HepG2 (cell line): Measurements from ENCODE around the gene SELPLG. TPM values are rescaled to one million over a fixed set of nuclear protein-coding genes. Genes with fewer than 3 reads are reported as not detected.
A peak's percentile ranks its signal among the peaks of the same experiment; 100 is the strongest.

Source experiments
- AKNA ChIP-seq: sonication (generic); formaldehyde crosslinking; IDR thresholded peaks from 2 replicates; pipeline ENCODE4 v1.4.0; 2020; ENCODE audit warnings: missing genetic modification reagents, borderline replicate concordance
- CHD2 ChIP-seq: IDR thresholded peaks from 2 replicates; pipeline ENCODE4 v1.6.1; 2011; ENCODE audit warnings: low read depth, low read length, improper control_type of control experiment
- GABPB1 ChIP-seq: IDR thresholded peaks from 2 replicates; pipeline ENCODE4 v1.6.1; 2016; ENCODE audit warnings: mild to moderate bottlenecking, missing genetic modification reagents, moderate library complexity, missing compliant biosample characterization
- HES4 ChIP-seq: sonication (generic); formaldehyde crosslinking; IDR thresholded peaks from 2 replicates; pipeline ENCODE4 v1.9.0; 2021; ENCODE audit warnings: mild to moderate bottlenecking, missing genetic modification reagents, borderline replicate concordance
- KLF12 ChIP-seq: sonication (generic); formaldehyde crosslinking; IDR thresholded peaks from 2 replicates; pipeline ENCODE4 v1.4.0; 2020; ENCODE audit warnings: missing genetic modification reagents, borderline replicate concordance
- NFKBIZ ChIP-seq: IDR thresholded peaks from 2 replicates; pipeline ENCODE4 v1.6.1; 2018; ENCODE audit warnings: missing genetic modification reagents, missing compliant biosample characterization
- SOX6 ChIP-seq, 2 experiments: fragments of 450-650 bp in 1 of 2; sonication (generic) in 1 of 2; formaldehyde crosslinking in 1 of 2; IDR thresholded peaks; 2 replicates each; pipeline versions ENCODE4 v1.4.0 to v1.6.1; 2017 to 2020; ENCODE audit warnings: antibody characterized with exemption in 1 of 2, mild to moderate bottlenecking in 1 of 2, missing genetic modification reagents in 1 of 2
- ZBTB26 ChIP-seq: IDR thresholded peaks from 2 replicates; pipeline ENCODE4 v1.6.1; 2016; ENCODE audit warnings: missing compliant biosample characterization, missing genetic modification reagents, borderline replicate concordance
- ZBTB4 ChIP-seq: sonication (generic); formaldehyde crosslinking; IDR thresholded peaks from 2 replicates; pipeline ENCODE4 v1.4.0; 2020; ENCODE audit warnings: missing genetic modification reagents, mild to moderate bottlenecking, borderline replicate concordance
- ZNF362 ChIP-seq: sonication (generic); formaldehyde crosslinking; IDR thresholded peaks from 2 replicates; pipeline ENCODE4 v1.4.0; 2020; ENCODE audit warnings: missing genetic modification reagents, mild to moderate bottlenecking, borderline replicate concordance
- ZNF431 ChIP-seq: sonication (generic); formaldehyde crosslinking; IDR thresholded peaks from 2 replicates; pipeline ENCODE4 v1.9.0; 2022; ENCODE audit warnings: missing genetic modification reagents, low read depth, mild to moderate bottlenecking, borderline replicate concordance
- ZNF563 ChIP-seq: sonication (generic); formaldehyde crosslinking; IDR thresholded peaks from 2 replicates; pipeline ENCODE4 v1.8.0; 2022; ENCODE audit warnings: mild to moderate bottlenecking, moderate library complexity, missing genetic modification reagents
- ZNF589 ChIP-seq: sonication (generic); formaldehyde crosslinking; conservative IDR thresholded peaks from 2 replicates; pipeline ENCODE4 v1.8.0; 2022; ENCODE audit warnings: mild to moderate bottlenecking, moderate library complexity, missing genetic modification reagents
- ZNF607 ChIP-seq: sonication (generic); formaldehyde crosslinking; IDR thresholded peaks from 2 replicates; pipeline ENCODE4 v1.5.1; 2020; ENCODE audit warnings: missing genetic modification reagents, mild to moderate bottlenecking, borderline replicate concordance
- ZNF704 ChIP-seq: sonication (generic); formaldehyde crosslinking; IDR thresholded peaks from 2 replicates; pipeline ENCODE4 v1.8.1; 2023; ENCODE audit warnings: mild to moderate bottlenecking, inconsistent platforms, moderate library complexity, missing genetic modification reagents, borderline replicate concordance
- polyA plus RNA-seq, 8 experiments: library from polyadenylated mRNA; depleted of rRNA in 3 of 8; stranded (reverse) in 7 of 8; unstranded in 1 of 8; fragments of >200 nt; fragmentation: Illumina TruSeq in 4 of 8; extraction: Trizol in 4 of 8; gene quantifications; 2 replicates each; pipeline versions ENCODE4 v1.2.1 to v1.2.3, GENCODE V29; 2011 to 2016; ENCODE audit warnings: low read depth in 4 of 8, missing spikeins in 1 of 8, mixed read lengths in 1 of 8; ENCODE audit not compliant: insufficient read depth in 1 of 8
- total RNA-seq, 5 experiments: library from RNA; depleted of rRNA; stranded (reverse); fragments of >200 nt; fragmentation: Illumina TruSeq; extraction: Trizol; gene quantifications; 2 replicates each; pipeline ENCODE4 v1.2.3, GENCODE V29; 2016; ENCODE audit warnings: low read depth in 1 of 5

SELPLG gene
- total and polyA plus RNA-seq, 2 of the 13 experiments (the other 11 are each of a cell fraction or from before 2014, with no cell fraction given), result 0.12 TPM; not detected in 1

GRCh38 chr12:108620236-108620879, 13.3 kb downstream of the SELPLG start (continued):
- TF ChIP-seq CHD2, result no peak
- no peak for TF ChIP-seq NFKBIZ (CRISPR knock-in tag)
- TF ChIP-seq ZNF362 (CRISPR knock-in tag), result no peak
- TF ChIP-seq AKNA (CRISPR knock-in tag), result no peak
- TF ChIP-seq KLF12 (CRISPR knock-in tag), result no peak
- no peak for TF ChIP-seq HES4
- no peak for TF ChIP-seq GABPB1 (CRISPR knock-in tag)
- no peak for TF ChIP-seq ZNF704 (CRISPR knock-in tag)
- TF ChIP-seq ZNF607 (CRISPR knock-in tag), result no peak
- no peak for TF ChIP-seq ZNF563 (CRISPR knock-in tag)
- no peak for TF ChIP-seq SOX6 (IDR thresholded peaks at IDR 0.05)
- peak; percentile 74 for TF ChIP-seq SOX6 (CRISPR knock-in tag; IDR thresholded peaks at IDR 0.05)
- TF ChIP-seq ZBTB4 (CRISPR knock-in tag), result no peak
- no peak for TF ChIP-seq ZNF431 (CRISPR knock-in tag)
- no peak for TF ChIP-seq ZNF589 (CRISPR knock-in tag)
- TF ChIP-seq ZBTB26 (CRISPR knock-in tag), result no peak
